HG03460 (cell line): ENCODE results near the gene ANXA6.
A peak's percentile ranks its signal among the peaks of the same experiment; 100 is the strongest.
"Not testable (repeated sequence)": the region's sequence is repeated elsewhere in the genome, so short reads cannot be mapped to it uniquely, and the experiment has no call there.

Experiments used
- ATAC-seq: cut with Tn5 transposase; IDR thresholded peaks from one replicate; pipeline ENCODE4 v1.9.1; 2021; ENCODE audit not compliant: unreplicated experiment

The ANXA6 gene

DNA sequence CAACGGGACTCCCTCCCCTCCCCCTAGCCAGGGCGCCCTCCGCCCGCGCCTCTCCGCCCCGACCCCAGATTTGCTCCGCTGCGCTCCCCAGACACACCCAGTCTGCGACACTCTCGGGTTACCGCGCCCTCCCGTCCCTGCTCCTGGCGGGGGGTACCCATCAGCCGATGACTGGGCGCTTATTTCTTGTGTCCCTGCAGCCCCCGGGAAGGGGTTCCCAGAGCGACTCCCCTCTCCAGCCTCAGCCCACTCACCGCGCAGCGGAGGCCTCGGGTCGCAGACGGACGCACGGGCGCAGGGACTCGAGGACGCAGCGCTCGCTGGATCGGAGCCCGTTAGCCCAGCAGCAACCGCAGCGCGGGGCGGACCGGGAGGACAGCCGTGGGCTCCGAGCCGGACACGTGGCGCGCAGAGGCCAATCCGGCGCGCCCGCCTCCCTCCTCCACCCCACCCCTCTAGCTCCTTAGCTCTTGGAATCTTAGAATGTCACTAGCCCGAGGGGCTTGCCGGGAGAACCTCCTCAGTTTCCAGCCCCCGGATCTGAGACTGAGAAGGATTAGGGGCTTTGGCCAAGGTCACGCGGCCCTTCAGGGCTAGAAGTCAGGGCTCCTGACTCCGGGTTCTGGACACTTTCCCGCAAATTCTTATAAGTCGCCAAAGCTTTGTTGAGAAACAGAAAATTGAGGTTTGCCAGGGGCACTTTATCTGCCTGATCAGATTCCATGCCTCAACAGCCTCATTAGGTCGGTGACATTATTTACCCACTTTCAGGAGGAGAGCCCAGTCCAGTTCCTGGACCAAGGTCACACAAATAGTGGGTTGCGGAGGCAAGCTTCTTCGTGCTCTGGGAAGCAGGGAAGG lies at the start of gene ANXA6:
ANXA6 (minus strand) TSS at position 354 of the 861 bp plus-strand sequence. CDS start 9,878 bp downstream, outside the sequence.
- ATAC-seq = peak; percentile 49

GRCh38 chr5:151205411-151205810 lies 47.8 kb upstream of the ANXA6 start:
- ATAC-seq = no peak

GRCh38 chr5:151204051-151204450 lies 46.5 kb upstream of the ANXA6 start:
- ATAC-seq = no peak

GRCh38 chr5:151202381-151203139 lies 45.0 kb upstream of the ANXA6 start:
- ATAC-seq = no peak

- no peak for ATAC-seq
Observed at GRCh38 chr5:151200913-151201595, 43.5 kb upstream of the ANXA6 start.

DNA sequence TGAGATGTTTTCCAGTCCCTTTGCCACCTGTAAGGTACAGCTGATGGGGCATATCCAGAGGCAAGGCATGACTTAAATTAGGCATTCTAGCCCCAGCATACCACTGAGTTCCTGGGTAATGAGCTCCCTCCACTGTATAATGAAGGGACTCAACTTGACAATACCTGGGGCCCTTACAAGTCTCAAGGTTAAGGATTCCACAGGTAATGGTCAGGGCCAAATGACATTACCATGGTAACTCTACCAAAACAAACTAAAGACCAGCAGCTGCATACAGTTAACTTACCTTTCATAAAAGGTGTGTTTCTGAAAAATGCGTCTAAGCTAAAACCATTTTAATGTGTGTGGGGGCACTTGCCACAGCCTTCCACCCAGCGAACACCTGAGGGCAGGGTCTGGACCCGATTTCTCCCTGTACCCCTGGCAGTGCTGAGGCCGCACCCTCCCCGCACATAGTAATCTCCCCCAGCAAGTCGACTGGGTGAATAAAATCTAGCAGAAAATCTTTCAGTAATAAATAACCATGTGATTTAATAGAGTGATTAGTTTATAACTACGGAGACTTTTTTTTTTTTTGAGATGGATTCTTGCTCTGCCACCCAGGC lies 42.1 kb upstream of the ANXA6 start:
- ATAC-seq = no peak

- ATAC-seq = no peak
Observed at GRCh38 chr5:151198861-151199260, 41.3 kb upstream of the ANXA6 start.

GRCh38 chr5:151197291-151197600 lies 39.7 kb upstream of the ANXA6 start:
- not testable (repeated sequence) for ATAC-seq

DNA sequence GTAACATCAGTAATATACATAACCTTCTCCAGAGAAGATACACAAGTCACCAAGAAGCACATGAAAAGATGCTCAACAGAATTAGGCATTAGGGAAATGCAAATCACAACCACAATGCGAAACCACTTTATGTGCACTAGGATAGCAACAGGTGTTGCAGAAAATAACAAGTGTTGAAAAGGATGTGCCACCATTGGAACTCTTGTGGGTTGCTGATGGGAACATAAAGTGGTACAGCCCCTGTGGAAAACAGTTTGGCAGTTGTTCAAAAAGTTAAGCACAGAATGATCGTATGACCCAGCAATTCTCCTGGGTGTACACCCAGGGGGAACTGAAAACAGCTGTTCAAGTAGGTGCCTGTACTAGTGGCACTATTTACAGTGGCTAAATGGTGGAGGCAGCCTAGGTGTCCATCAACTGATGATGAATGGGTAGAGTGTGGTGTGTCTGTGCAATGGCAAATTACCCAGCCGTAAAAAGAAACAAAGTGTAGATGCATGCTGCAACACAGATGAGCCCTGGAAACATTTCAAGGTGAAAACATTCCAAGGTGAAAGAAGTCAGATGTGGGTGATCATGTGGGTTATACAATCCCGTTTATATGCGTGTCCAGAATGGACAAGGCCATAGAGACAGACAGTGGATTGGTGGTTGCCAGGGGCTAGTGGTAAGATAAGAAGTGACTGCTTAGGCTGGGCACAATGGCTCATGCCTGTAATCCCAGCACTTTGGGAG lies 39.1 kb upstream of the ANXA6 start:
- peak; percentile 96 for ATAC-seq

DNA sequence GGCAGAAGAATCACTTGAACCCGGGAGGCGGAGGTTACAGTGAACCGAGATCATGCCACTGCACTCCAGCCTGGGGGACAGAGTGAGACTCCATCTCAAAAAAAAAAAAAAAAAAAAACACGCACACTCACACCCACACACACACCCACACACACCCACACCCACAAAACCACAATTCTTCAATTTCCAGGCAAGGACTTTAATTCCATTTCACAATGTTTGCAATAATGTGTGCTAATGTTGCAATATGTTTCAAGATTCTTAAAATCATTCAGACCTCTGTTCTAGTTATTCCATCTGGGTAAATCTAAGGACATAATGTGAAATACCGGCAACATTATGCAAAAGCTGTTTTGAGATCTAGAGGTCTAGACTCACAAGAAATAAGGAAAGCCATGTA lies 38.0 kb upstream of the ANXA6 start:
- ATAC-seq = no peak

- ATAC-seq = no peak
Observed at GRCh38 chr5:151192626-151193025, 35.0 kb upstream of the ANXA6 start.

- ATAC-seq = no peak
Observed at GRCh38 chr5:151191661-151192060, 34.1 kb upstream of the ANXA6 start.

DNA sequence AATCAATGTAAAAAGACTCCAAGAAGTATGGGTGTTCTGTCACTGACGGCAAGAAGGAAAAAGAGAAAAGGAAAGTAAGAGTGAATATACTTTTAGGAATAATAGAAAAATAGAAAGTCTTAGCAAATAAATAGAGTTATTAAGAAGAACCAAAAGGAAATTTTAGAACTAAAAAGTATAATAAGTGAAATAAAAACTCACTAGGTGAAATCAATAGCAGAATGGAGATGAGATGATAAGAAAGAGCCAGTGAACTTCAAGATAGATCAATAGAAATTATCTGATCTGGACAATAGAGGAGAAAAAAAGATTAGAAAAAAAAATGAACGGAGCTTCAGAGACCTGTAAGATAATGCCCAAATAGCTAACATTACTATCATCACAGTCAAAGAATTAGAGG lies 31.6 kb upstream of the ANXA6 start:
- ATAC-seq = no peak

- ATAC-seq = no peak
Observed at GRCh38 chr5:151186538-151186937, 29.0 kb upstream of the ANXA6 start.

DNA sequence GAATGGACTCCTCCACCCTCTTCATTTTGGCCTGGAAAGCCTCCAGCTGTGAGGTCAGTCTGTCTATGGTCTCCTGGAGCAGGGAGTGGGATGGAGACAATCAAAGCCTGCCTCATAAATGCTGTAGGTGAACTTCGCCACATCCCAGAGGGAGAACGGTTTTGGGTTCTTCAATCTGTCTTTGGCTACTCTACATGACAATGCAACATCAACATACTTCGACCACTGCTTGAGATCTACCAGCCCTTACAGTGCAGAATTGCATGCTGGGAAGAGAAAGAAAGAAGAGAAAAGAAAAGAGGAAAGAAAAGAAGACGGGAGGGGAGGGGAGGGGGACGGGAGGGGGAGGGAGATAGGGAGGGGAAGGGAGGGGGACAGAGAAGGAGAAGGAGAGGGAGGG lies 28.5 kb upstream of the ANXA6 start:
- ATAC-seq = no peak

GRCh38 chr5:151184316-151185042 lies 26.9 kb upstream of the ANXA6 start:
- no peak for ATAC-seq

DNA sequence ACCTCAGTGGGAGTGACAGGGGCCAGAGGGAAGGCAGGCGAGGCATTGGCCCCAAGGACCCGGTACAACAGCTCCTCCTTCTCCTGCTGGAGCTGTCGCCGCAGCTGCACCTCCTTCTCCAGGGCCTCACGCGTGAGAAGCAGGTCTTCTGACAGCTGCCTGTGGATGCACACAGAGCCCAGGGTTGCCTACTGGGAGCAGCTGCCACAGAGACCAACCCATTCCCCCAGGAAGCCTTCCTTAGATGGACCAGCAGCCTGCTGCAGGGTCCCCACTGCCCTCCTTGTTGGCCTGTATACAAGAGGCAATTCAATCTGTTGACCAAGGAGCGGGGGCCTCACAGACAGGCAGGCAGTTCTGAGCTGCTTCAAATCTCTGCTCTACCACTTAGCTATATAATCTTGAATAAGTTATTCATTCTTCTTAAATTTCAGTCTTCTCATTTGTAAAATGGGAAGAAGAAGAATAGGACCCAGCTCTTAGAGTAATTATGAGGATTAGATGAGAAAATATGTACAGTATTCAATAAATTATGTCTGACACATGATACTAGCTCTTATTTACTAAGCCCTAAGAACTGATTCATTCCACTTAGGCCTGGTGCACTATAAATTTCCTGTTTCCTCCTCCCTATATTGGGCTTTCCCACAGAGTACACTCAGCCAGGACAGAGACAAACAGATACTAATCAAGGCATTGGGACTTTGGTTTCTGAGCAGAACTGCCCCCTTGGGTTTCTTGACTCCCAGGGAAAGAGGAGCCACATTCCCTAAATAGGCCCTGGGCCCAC lies 26.1 kb upstream of the ANXA6 start:
- no peak for ATAC-seq

DNA sequence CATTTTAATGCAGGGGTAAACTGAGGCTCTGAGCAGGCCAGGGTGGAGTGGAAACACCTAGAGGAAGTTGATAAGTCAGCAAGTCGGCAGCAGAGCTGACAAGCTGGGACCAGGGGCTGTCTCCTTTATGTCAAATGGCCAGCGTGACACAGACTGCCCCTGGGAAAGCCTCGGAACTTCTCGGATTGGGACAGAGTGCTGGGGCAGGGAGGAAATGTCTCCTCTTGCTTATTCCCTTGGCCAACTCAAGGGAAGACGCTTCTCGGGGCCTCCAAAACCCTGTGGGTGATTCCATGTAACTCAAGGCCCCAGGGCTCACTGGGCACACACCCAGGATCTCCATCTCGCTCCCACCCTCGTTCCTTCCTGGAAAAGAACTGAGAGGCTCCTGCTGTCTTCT lies 25.4 kb upstream of the ANXA6 start:
- ATAC-seq = no peak

DNA sequence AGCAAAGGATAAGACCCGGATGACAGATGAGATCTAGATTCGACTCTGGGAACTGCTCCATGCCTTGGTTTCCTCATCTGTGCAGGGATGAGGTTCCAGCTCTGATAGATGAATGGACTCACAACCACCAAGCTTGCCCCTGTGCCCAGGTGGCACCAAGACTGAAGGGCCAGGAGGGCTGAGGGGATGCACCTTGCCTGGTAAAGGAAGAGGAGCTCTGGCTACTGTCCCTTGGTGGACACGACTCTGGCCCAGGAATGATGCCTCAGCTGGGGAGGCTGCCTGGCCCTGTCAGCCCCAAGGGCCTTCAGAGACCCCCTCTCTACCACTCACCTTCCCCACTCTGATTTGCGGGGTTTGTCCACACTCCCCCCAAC lies 24.9 kb upstream of the ANXA6 start:
- no peak for ATAC-seq
